Liver (tissue), 9 donors: ENCODE measurements around the gene THOC2. TPM values are rescaled to one million over a fixed set of nuclear protein-coding genes. Genes with fewer than 3 reads are reported as not detected.

Experiments used
- DNase-seq: peaks from one replicate; pipeline ENCODE4 v3.0.0-alpha.2; 2017; ENCODE audit warnings: low spot score
- H3K27ac ChIP-seq, 2 donors: one replicate each; pipeline ENCODE4 v1.7.0; 2013; ENCODE audit warnings: inconsistent platforms in 2 of 2, low read length in 2 of 2, control low read depth in 1 of 2, low read depth in 1 of 2, mild to moderate bottlenecking in 1 of 2
- H3K27me3 ChIP-seq, 4 donors: one replicate each; pipeline versions ENCODE4 v1.6.1 to v1.7.0; 2013; ENCODE audit warnings: low read length in 3 of 4, inconsistent platforms in 1 of 4, mild to moderate bottlenecking in 1 of 4, moderate library complexity in 1 of 4; ENCODE audit not compliant: control insufficient read depth in 4 of 4, insufficient read depth in 4 of 4
- H3K36me3 ChIP-seq, 4 donors: one replicate each; pipeline versions ENCODE4 v1.6.1 to v1.7.0; 2013; ENCODE audit warnings: low read length in 3 of 4, mild to moderate bottlenecking in 3 of 4, low read depth in 1 of 4, moderate library complexity in 1 of 4; ENCODE audit not compliant: control insufficient read depth in 4 of 4, insufficient read depth in 3 of 4
- H3K4me1 ChIP-seq, 4 donors: one replicate each; pipeline versions ENCODE4 v1.6.1 to v1.7.0; 2013; ENCODE audit warnings: low read length in 3 of 4, mild to moderate bottlenecking in 3 of 4, moderate library complexity in 1 of 4; ENCODE audit not compliant: control insufficient read depth in 4 of 4, insufficient read depth in 4 of 4
- H3K4me3 ChIP-seq, 3 donors: one replicate each; pipeline versions ENCODE4 v1.6.1 to v1.7.0; 2013; ENCODE audit warnings: low read length in 3 of 3, control low read depth in 1 of 3, low read depth in 1 of 3, mild to moderate bottlenecking in 1 of 3
- H3K9ac ChIP-seq, 2 donors: one replicate each; pipeline ENCODE4 v1.7.0; 2013; ENCODE audit warnings: low read length in 2 of 2, mild to moderate bottlenecking in 2 of 2, moderate library complexity in 2 of 2, control low read depth in 1 of 2, low read depth in 1 of 2
- H3K9me3 ChIP-seq, 4 donors: one replicate each; pipeline versions ENCODE4 v1.6.1 to v1.7.0; 2013; ENCODE audit warnings: low read length in 3 of 4; ENCODE audit not compliant: control insufficient read depth in 4 of 4
- EGR1 ChIP-seq, 2 donors: IDR thresholded peaks; 2 replicates each; pipeline ENCODE4 v1.6.1; 2016 to 2018; ENCODE audit warnings: antibody characterized with exemption in 2 of 2, low read depth in 2 of 2
- FOXA1 ChIP-seq: IDR thresholded peaks from 2 replicates; pipeline ENCODE4 v1.6.1; 2016; ENCODE audit warnings: antibody characterized with exemption
- FOXA2 ChIP-seq: IDR thresholded peaks from 2 replicates; pipeline ENCODE4 v1.6.1; 2016; ENCODE audit warnings: antibody characterized with exemption
- GABPA ChIP-seq, 2 donors: IDR thresholded peaks in 1 of 2; conservative IDR thresholded peaks in 1 of 2; 2 replicates each; pipeline ENCODE4 v1.6.1; 2016; ENCODE audit warnings: antibody characterized with exemption in 2 of 2, mild to moderate bottlenecking in 1 of 2, moderate library complexity in 1 of 2
- HNF4A ChIP-seq, 2 donors: conservative IDR thresholded peaks; 2 replicates each; pipeline ENCODE4 v1.6.1; 2016; ENCODE audit warnings: antibody characterized with exemption in 2 of 2, mild to moderate bottlenecking in 2 of 2
- HNF4G ChIP-seq: IDR thresholded peaks from 2 replicates; pipeline ENCODE4 v1.6.1; 2016; ENCODE audit warnings: antibody characterized with exemption
- JUND ChIP-seq, 2 donors: IDR thresholded peaks; 2 replicates each; pipeline ENCODE4 v1.6.1; 2016; ENCODE audit warnings: antibody characterized with exemption in 2 of 2
- NR2F2 ChIP-seq: IDR thresholded peaks from 2 replicates; pipeline ENCODE4 v1.6.1; 2016; ENCODE audit warnings: antibody characterized with exemption
- RAD21 ChIP-seq, 2 donors: IDR thresholded peaks; 2 replicates each; pipeline ENCODE4 v1.6.1; 2016; ENCODE audit warnings: antibody characterized with exemption in 2 of 2, mild to moderate bottlenecking in 2 of 2
- RXRA ChIP-seq, 2 donors: IDR thresholded peaks; 2 replicates each; pipeline ENCODE4 v1.6.1; 2017 to 2018; ENCODE audit warnings: antibody characterized with exemption in 2 of 2, mild to moderate bottlenecking in 1 of 2
- SP1 ChIP-seq: IDR thresholded peaks from 2 replicates; pipeline ENCODE4 v1.6.1; 2018; ENCODE audit warnings: antibody characterized with exemption, mild to moderate bottlenecking
- TAF1 ChIP-seq: conservative IDR thresholded peaks from 2 replicates; pipeline ENCODE4 v1.6.1; 2016; ENCODE audit warnings: antibody characterized with exemption, mild to moderate bottlenecking
- YY1 ChIP-seq: IDR thresholded peaks from 2 replicates; pipeline ENCODE4 v1.6.1; 2016; ENCODE audit warnings: antibody characterized with exemption, mild to moderate bottlenecking
- WGBS: extraction: QIAGEN DNeasy Blood & Tissue Kit; methylation state at CpG from one replicate; pipeline ENCODE4 v1.1.7; 2013; 5-methylcytosine and 5-hydroxymethylcytosine counted together
- polyA plus RNA-seq, 2 donors: library from polyadenylated mRNA; stranded (reverse) in 1 of 2; unstranded in 1 of 2; fragments of 200-250 nt in 1 of 2; fragments of >200 nt in 1 of 2; fragmentation: Nextera tagmentation in 1 of 2; extraction: Ambion mirVana in 1 of 2; gene quantifications; one replicate each; pipeline versions ENCODE4 v1.2.1 to v1.2.3, GENCODE V29; 2013 to 2015
- total RNA-seq, 2 donors: library from RNA; depleted of rRNA; stranded (reverse); fragments of >200 nt; gene quantifications; one replicate each; pipeline ENCODE4 v1.2.3, GENCODE V29; 2014
- TF ChIP-seq, protein P1 (sequence below): fragments of 150-350 bp; IDR thresholded peaks from 2 replicates; pipeline ENCODE4 v1.5.1; 2017; ENCODE audit warnings: improper control_type of control experiment, low read depth, low read length; ENCODE audit not compliant: missing input control
- TF ChIP-seq, protein P2 (sequence below): IDR thresholded peaks from 2 replicates; pipeline ENCODE4 v1.6.1; 2016; ENCODE audit warnings: antibody characterized with exemption, mild to moderate bottlenecking
- TF ChIP-seq, protein P3 (sequence below): IDR thresholded peaks from 2 replicates; pipeline ENCODE4 v1.6.1; 2016; ENCODE audit warnings: antibody characterized with exemption
- TF ChIP-seq, protein P4 (sequence below): IDR thresholded peaks from 2 replicates; pipeline ENCODE4 v1.6.1; 2016; ENCODE audit warnings: antibody characterized with exemption
- TF ChIP-seq, protein P5 (sequence below): IDR thresholded peaks from 2 replicates; pipeline ENCODE4 v1.6.1; 2016; ENCODE audit warnings: antibody characterized with exemption
- donor health status: healthy.
- donor health status: healthy.
- donor health status: healthy.
- donor health status: healthy.
- donor health status: healthy.

The THOC2 gene
- total and polyA plus RNA-seq, 4 donors: 10.6 to 55.9 (median 40.7) TPM

DNA sequence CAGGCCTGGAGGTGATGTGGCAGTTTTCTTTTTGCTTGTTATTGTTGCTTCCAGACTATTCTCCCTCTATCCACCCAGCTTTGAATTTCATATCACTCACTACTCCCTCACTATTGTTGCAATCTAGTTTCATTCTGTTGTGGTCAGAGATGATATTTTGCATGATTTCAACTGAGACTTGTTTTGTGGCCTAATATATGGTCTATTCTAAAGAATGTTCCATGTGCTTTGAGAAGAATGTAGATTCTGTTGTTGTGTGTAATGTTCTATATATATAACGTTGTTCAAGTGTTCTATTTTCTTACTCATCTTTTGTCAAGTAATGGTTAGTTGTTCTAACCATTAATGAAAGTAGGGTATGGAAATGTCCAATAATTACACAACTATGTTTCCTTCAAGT is 59.0 kb downstream of the THOC2 start:
- no peak for DNase-seq
- H3K36me3 ChIP-seq: peaks cover 0 to 5% (median under 1%) of the 10 kb centered on the region in 4 donors
- no peak overlapping the region for H3K4me3 ChIP-seq
- no peaks in the 10 kb centered on the region for H3K27me3 ChIP-seq
- no peaks in the 10 kb centered on the region for H3K9me3 ChIP-seq
- H3K27ac ChIP-seq: no peak overlapping the region
- 90% methylated on average over 1 of the region's 1 CpG for WGBS
- H3K9ac ChIP-seq: no peak overlapping the region
- no peaks in the 10 kb centered on the region for H3K4me1 ChIP-seq
- no peak for TF ChIP-seq RXRA (IDR thresholded peaks at IDR 0.05)
- TF ChIP-seq, protein P1, sequence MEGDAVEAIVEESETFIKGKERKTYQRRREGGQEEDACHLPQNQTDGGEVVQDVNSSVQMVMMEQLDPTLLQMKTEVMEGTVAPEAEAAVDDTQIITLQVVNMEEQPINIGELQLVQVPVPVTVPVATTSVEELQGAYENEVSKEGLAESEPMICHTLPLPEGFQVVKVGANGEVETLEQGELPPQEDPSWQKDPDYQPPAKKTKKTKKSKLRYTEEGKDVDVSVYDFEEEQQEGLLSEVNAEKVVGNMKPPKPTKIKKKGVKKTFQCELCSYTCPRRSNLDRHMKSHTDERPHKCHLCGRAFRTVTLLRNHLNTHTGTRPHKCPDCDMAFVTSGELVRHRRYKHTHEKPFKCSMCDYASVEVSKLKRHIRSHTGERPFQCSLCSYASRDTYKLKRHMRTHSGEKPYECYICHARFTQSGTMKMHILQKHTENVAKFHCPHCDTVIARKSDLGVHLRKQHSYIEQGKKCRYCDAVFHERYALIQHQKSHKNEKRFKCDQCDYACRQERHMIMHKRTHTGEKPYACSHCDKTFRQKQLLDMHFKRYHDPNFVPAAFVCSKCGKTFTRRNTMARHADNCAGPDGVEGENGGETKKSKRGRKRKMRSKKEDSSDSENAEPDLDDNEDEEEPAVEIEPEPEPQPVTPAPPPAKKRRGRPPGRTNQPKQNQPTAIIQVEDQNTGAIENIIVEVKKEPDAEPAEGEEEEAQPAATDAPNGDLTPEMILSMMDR: no peak
- TF ChIP-seq SP1: no peak
- TF ChIP-seq EGR1 (IDR thresholded peaks at IDR 0.05; ENCODE audit: low read depth in 2 of 2): no peak
- TF ChIP-seq HNF4G: no peak
- TF ChIP-seq NR2F2: no peak
- TF ChIP-seq FOXA2: no peak
- TF ChIP-seq GABPA (IDR thresholded peaks at IDR 0.05 in 1 of 2, conservative IDR thresholded peaks at IDR 0.05 in 1 of 2): no peak
- TF ChIP-seq, protein P2, sequence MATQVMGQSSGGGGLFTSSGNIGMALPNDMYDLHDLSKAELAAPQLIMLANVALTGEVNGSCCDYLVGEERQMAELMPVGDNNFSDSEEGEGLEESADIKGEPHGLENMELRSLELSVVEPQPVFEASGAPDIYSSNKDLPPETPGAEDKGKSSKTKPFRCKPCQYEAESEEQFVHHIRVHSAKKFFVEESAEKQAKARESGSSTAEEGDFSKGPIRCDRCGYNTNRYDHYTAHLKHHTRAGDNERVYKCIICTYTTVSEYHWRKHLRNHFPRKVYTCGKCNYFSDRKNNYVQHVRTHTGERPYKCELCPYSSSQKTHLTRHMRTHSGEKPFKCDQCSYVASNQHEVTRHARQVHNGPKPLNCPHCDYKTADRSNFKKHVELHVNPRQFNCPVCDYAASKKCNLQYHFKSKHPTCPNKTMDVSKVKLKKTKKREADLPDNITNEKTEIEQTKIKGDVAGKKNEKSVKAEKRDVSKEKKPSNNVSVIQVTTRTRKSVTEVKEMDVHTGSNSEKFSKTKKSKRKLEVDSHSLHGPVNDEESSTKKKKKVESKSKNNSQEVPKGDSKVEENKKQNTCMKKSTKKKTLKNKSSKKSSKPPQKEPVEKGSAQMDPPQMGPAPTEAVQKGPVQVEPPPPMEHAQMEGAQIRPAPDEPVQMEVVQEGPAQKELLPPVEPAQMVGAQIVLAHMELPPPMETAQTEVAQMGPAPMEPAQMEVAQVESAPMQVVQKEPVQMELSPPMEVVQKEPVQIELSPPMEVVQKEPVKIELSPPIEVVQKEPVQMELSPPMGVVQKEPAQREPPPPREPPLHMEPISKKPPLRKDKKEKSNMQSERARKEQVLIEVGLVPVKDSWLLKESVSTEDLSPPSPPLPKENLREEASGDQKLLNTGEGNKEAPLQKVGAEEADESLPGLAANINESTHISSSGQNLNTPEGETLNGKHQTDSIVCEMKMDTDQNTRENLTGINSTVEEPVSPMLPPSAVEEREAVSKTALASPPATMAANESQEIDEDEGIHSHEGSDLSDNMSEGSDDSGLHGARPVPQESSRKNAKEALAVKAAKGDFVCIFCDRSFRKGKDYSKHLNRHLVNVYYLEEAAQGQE: no peak
- no peak for TF ChIP-seq JUND (IDR thresholded peaks at IDR 0.05)
- no peak for TF ChIP-seq FOXA1
- no peak for TF ChIP-seq HNF4A (conservative IDR thresholded peaks at IDR 0.05)
- TF ChIP-seq RAD21 (IDR thresholded peaks at IDR 0.05): no peak
- TF ChIP-seq YY1: no peak
- TF ChIP-seq, protein P3, sequence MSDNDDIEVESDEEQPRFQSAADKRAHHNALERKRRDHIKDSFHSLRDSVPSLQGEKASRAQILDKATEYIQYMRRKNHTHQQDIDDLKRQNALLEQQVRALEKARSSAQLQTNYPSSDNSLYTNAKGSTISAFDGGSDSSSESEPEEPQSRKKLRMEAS: no peak
- TF ChIP-seq, protein P4, sequence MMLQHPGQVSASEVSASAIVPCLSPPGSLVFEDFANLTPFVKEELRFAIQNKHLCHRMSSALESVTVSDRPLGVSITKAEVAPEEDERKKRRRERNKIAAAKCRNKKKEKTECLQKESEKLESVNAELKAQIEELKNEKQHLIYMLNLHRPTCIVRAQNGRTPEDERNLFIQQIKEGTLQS: no peak
- TF ChIP-seq, protein P5, sequence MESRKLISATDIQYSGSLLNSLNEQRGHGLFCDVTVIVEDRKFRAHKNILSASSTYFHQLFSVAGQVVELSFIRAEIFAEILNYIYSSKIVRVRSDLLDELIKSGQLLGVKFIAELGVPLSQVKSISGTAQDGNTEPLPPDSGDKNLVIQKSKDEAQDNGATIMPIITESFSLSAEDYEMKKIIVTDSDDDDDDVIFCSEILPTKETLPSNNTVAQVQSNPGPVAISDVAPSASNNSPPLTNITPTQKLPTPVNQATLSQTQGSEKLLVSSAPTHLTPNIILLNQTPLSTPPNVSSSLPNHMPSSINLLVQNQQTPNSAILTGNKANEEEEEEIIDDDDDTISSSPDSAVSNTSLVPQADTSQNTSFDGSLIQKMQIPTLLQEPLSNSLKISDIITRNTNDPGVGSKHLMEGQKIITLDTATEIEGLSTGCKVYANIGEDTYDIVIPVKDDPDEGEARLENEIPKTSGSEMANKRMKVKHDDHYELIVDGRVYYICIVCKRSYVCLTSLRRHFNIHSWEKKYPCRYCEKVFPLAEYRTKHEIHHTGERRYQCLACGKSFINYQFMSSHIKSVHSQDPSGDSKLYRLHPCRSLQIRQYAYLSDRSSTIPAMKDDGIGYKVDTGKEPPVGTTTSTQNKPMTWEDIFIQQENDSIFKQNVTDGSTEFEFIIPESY: no peak
- TF ChIP-seq TAF1: no peak
